AG04449 (cell line): ENCODE results near the gene CRYBG1.
"Not testable (repeated sequence)": the region's sequence is repeated elsewhere in the genome, so short reads cannot be mapped to it uniquely, and the experiment has no call there.

Experiments used
- CTCF ChIA-PET: fragments of 350-600 bp; formaldehyde crosslinking; extraction: SDS; loops from one replicate; lab custom pipeline; 2021; ENCODE audit warnings: antibody characterized with exemption; lab: Yijun Ruan, JAX
- POLR2A ChIA-PET: fragments of 400-600, 350-600 bp; formaldehyde crosslinking; extraction: SDS; loops from one replicate; lab custom pipeline; 2020; ENCODE audit warnings: antibody characterized with exemption, inconsistent platforms; lab: Yijun Ruan, JAX
- DNase-seq: peaks from one replicate; pipeline ENCODE4 v3.0.0-alpha.2; 2010; ENCODE audit warnings: low read depth, low spot score
- H3K4me3 ChIP-seq: 2 replicates; pipeline ENCODE4 v1.5.1; 2011; ENCODE audit warnings: low read depth, mild to moderate bottlenecking, control low read depth, low read length
- TF ChIP-seq, protein P1 (sequence below): IDR thresholded peaks from one replicate; pipeline ENCODE4 v1.5.1; 2011; ENCODE audit warnings: mild to moderate bottlenecking, moderate library complexity, low read length, control low read depth, inconsistent platforms; ENCODE audit not compliant: insufficient read depth; ENCODE audit errors: missing control alignments

Gene CRYBG1

DNA sequence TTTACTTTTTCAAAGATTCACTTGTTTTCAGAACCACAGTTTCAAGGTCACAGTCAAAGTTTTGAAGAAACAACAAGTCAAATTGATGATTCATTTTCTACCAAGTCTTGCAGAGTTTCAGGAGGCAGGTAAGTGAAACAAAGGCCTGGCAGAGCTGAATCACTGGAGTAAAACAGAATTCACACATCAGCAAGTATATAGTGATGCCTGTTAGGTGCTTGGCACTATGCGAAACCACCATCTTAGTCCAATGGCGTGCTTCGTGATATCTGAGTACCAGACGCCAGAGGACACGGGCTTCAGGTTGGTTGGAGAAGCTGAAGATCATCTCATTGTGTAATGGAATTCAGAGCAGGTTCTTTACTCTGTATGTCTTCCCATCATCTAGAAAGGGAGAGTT is 192.9 kb downstream of the CRYBG1 start:
- TF ChIP-seq, protein P1, sequence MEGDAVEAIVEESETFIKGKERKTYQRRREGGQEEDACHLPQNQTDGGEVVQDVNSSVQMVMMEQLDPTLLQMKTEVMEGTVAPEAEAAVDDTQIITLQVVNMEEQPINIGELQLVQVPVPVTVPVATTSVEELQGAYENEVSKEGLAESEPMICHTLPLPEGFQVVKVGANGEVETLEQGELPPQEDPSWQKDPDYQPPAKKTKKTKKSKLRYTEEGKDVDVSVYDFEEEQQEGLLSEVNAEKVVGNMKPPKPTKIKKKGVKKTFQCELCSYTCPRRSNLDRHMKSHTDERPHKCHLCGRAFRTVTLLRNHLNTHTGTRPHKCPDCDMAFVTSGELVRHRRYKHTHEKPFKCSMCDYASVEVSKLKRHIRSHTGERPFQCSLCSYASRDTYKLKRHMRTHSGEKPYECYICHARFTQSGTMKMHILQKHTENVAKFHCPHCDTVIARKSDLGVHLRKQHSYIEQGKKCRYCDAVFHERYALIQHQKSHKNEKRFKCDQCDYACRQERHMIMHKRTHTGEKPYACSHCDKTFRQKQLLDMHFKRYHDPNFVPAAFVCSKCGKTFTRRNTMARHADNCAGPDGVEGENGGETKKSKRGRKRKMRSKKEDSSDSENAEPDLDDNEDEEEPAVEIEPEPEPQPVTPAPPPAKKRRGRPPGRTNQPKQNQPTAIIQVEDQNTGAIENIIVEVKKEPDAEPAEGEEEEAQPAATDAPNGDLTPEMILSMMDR: no peak
- DNase-seq: no peak
- no peak overlapping the region for H3K4me3 ChIP-seq
- ChIA-PET CTCF (interaction anchor here (1.4 to 25.8 kb wide), 4 partner anchors 12 to 217 kb away, joined by 3 to 926 read pairs (median 50); no protein-coding TSS in a partner anchor), POLR2A (no interaction called here)

DNA sequence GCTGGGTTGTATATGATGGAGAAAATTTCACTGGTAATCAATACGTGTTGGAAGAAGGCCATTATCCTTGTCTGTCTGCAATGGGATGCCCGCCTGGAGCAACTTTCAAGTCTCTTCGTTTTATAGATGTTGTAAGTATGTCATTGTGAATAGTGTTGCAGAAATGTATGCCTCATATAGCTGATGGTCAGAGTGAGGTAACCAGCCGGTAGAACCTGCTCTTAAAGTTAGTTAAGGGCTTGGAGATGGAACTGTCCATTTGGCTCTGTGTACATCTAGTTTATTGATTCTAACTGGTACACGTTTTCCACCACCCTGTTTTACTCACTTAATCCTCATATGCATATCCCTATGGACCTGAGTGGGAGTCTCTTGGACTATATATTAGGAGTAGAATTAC is 195.2 kb downstream of the CRYBG1 start:
- ChIA-PET POLR2A (no interaction called here), CTCF (interaction anchor here (0.5 to 25.8 kb wide), 9 partner anchors 9 to 424 kb away, joined by 3 to 926 read pairs (median 6); no protein-coding TSS in a partner anchor)
- TF ChIP-seq, protein P1: no peak
- H3K4me3 ChIP-seq: no peak overlapping the region
- no peak for DNase-seq

DNA sequence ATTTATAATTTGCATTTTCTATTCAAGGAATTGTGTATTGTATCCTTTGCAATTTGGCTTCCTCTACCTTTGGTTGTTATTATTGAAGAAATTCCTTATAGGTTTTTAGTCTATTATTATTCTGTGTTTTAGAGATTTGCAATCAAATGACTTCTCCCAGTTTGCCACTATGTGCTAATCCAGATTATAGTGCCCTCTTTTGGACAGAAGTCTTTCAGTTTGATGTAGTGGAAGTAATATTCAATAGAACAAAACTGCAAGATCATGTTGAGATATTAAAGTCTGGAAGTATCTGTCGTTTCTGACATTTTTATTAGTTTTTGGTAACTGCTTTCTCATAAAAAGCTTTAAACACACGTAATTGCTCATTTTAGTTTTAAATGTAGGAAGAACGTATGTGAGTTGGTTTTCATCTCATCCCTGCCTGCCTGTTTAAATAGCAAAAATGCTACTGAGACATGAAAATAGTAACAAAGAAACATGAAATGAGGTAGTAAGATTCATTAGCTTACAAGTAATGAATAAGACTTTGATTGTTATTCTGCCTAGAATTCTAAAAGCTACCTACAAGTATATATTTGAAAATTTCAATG is 195.9 kb downstream of the CRYBG1 start:
- POLR2A ChIA-PET: no interaction called here
- TF ChIP-seq, protein P1: peak; percentile 28
- DNase-seq: no peak
- CTCF ChIA-PET: interaction anchor here (0.8 to 25.8 kb wide), 14 partner anchors 9 to 423 kb away, joined by 3 to 926 read pairs (median 4); no protein-coding TSS in a partner anchor
- H3K4me3 ChIP-seq: no peak overlapping the region

DNA sequence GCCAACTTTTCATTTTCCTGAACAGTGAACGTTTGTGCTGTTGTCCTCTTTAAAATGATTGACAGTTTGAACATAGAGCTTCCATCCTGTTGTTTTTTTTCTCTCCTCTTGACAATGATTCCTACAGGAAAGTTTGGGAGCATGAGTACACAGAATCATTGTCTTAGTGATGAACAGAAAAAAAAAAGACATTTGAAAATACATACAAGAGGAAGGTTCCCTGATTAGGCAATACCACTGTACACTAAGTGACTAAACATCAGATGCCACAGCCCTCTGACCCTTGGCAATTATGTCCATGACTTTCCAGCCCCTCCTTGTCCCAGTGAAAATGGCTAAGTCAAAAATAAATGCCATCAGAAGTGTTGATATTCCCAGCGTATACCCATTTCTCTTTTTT is 197.3 kb downstream of the CRYBG1 start:
- no peak for DNase-seq
- POLR2A ChIA-PET: no interaction called here

DNA sequence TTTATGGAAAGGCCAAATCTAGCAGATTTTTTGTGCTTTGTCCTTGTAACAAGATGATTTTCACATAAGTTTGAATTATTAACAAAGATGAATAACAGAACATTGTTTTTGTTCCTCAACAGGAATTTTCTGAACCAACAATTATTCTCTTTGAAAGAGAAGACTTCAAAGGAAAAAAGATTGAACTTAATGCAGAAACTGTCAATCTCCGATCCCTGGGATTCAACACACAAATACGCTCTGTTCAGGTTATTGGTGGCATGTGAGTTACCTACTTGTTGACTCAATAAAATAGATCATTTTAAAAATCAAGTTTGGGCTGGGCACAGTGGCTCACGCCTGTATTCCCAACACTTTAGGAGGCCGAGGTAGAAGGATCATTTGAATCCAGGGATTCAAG is 197.8 kb downstream of the CRYBG1 start:
- TF ChIP-seq, protein P1: no peak
- no peak overlapping the region for H3K4me3 ChIP-seq
- ChIA-PET CTCF (interaction anchor here (1.1 to 25.8 kb wide), 4 partner anchors 7 to 111 kb away, joined by 4 to 926 read pairs (median 44); no protein-coding TSS in a partner anchor), POLR2A (no interaction called here)
- no peak for DNase-seq

More for the DNA sequence above, 197.3 kb downstream of the CRYBG1 start:
- H3K4me3 ChIP-seq: no peak overlapping the region
- CTCF ChIA-PET: interaction anchor here (0.6 to 25.8 kb wide), 8 partner anchors 7 to 223 kb away, joined by 3 to 926 read pairs (median 9); no protein-coding TSS in a partner anchor
- TF ChIP-seq, protein P1: no peak

DNA sequence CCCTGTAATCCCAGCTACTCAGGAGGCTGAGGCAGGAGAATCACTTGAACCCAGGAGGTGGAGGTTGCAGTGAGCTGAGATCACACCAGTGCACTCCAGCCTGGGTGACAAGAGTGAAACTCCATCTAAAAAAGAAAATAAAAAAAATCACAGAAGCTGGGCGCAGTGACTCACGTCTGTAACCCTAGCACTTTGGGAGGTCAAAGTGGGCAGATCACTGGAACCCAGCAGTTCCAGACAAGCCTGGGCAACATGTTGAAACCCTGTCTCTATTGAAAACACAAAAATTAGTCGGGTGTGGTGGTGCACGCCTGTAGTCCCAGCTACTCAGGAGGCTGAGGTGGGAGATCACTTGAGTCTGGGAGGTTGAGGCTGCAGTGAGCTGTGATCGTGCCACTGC is 199.1 kb downstream of the CRYBG1 start:
- POLR2A ChIA-PET, H3K4me3 ChIP-seq, DNase-seq: not testable (repeated sequence)
- CTCF ChIA-PET: interaction anchor here (1.0 to 25.8 kb wide), 6 partner anchors 10 to 113 kb away, joined by 3 to 926 read pairs (median 10); no protein-coding TSS in a partner anchor
